Smooth muscle cell (in vitro differentiated cells): ENCODE data around the gene RAD51B. TPM values are rescaled to one million over a fixed set of nuclear protein-coding genes. Genes with fewer than 3 reads are reported as not detected.

Experiments used
- DNase-seq: peaks from one replicate; lab custom pipeline; 2025; ENCODE audit not compliant: unreplicated experiment; lab: John Stamatoyannopoulos, UW
- H2AFZ ChIP-seq: fragments of 200-600 bp; sonication (generic); 2 replicates; pipeline ENCODE4 v1.6.0; 2016; ENCODE audit warnings: antibody characterized with exemption, low read depth, mild to moderate bottlenecking
- H3F3A ChIP-seq: fragments of 200-600 bp; sonication (generic); 2 replicates; pipeline ENCODE4 v1.6.0; 2017; ENCODE audit warnings: antibody characterized with exemption, low read depth
- H3K27ac ChIP-seq: fragments of 200-600 bp; sonication (generic); 2 replicates; pipeline ENCODE4 v1.5.1; 2016; ENCODE audit warnings: low read depth, mild to moderate bottlenecking
- H3K27me3 ChIP-seq: fragments of 200-600 bp; sonication (generic); 2 replicates; pipeline ENCODE4 v1.6.1; 2016; ENCODE audit warnings: low read depth, mild to moderate bottlenecking
- H3K36me3 ChIP-seq: fragments of 200-600 bp; sonication (generic); 2 replicates; pipeline ENCODE4 v1.5.1; 2016; ENCODE audit warnings: low read depth
- H3K4me1 ChIP-seq: fragments of 200-600 bp; sonication (generic); 2 replicates; pipeline ENCODE4 v1.5.1; 2016; ENCODE audit warnings: low read depth
- H3K4me2 ChIP-seq: fragments of 200-600 bp; sonication (generic); 2 replicates; pipeline ENCODE4 v1.6.0; 2016; ENCODE audit warnings: mild to moderate bottlenecking
- H3K4me3 ChIP-seq: fragments of 200-600 bp; sonication (generic); 2 replicates; pipeline ENCODE4 v1.5.1; 2016; ENCODE audit warnings: mild to moderate bottlenecking
- H3K79me2 ChIP-seq: fragments of 200-600 bp; sonication (generic); 2 replicates; pipeline ENCODE4 v1.6.0; 2016; ENCODE audit warnings: low read depth, mild to moderate bottlenecking
- H3K9ac ChIP-seq: fragments of 200-600 bp; sonication (generic); 2 replicates; pipeline ENCODE4 v1.6.0; 2016; ENCODE audit warnings: low read depth
- H3K9me3 ChIP-seq: fragments of 200-600 bp; sonication (generic); replicated peaks from 2 replicates; pipeline ENCODE4 v1.5.1; 2016; ENCODE audit warnings: low read depth
- H4K20me1 ChIP-seq: fragments of 200-600 bp; sonication (generic); 2 replicates; pipeline ENCODE4 v1.6.0; 2016; ENCODE audit warnings: low read depth
- CTCF ChIP-seq: fragments of 200-600 bp; sonication (generic); IDR thresholded peaks from 2 replicates; pipeline ENCODE4 v1.5.1; 2017; ENCODE audit warnings: borderline replicate concordance, mild to moderate bottlenecking, antibody characterized with exemption; ENCODE audit not compliant: insufficient read depth, poor library complexity, severe bottlenecking
- WGBS: methylation state at CpG from one replicate; pipeline ENCODE4 v1.1.7; 2016; ENCODE audit warnings: low lambda C conversion rate; 5-methylcytosine and 5-hydroxymethylcytosine counted together
- polyA plus RNA-seq: library from polyadenylated mRNA; unstranded; fragments of >200 nt; fragmentation: Nextera tagmentation; extraction: Ambion mirVana; gene quantifications from 2 replicates; pipeline ENCODE4 v1.2.1, GENCODE V29; 2016
- total RNA-seq: library from RNA; depleted of rRNA; stranded (reverse); fragments of >200 nt; gene quantifications from 2 replicates; pipeline ENCODE4 v1.2.3, GENCODE V29; 2014

The RAD51B gene
- total and polyA plus RNA-seq, 2 experiments from 2014 or later = 4.6 to 5.3 TPM

- H3K4me3 ChIP-seq = no peak overlapping the region
- peaks cover 9% of the 10 kb centered on the region for H3F3A ChIP-seq
- H3K27me3 ChIP-seq = no peaks in the 10 kb centered on the region
- H3K9ac ChIP-seq = no peak overlapping the region
- TF ChIP-seq CTCF = no peak
- 90% methylated on average over 4 of the region's 4 CpGs for WGBS
- no peak overlapping the region for H3K27ac ChIP-seq
- DNase-seq = no peak
- no peaks in the 10 kb centered on the region for H3K79me2 ChIP-seq
- H3K4me2 ChIP-seq = no peak overlapping the region
- no peak overlapping the region for H2AFZ ChIP-seq
- no peaks in the 10 kb centered on the region for H4K20me1 ChIP-seq
- peaks cover 23% of the 10 kb centered on the region for H3K4me1 ChIP-seq
- no peaks in the 10 kb centered on the region for H3K36me3 ChIP-seq
- no peaks in the 10 kb centered on the region for H3K9me3 ChIP-seq
These were observed 486.8 kb downstream of the RAD51B start for GRCh38 chr14:68306265-68306933.

GRCh38 chr14:68306934-68307789, 487.6 kb downstream of the RAD51B start:
- Histone ChIP-seq H3K4me2 (peak overlapping the region; percentile 41), H3K36me3 (no peaks in the 10 kb centered on the region), H3K4me3 (no peak overlapping the region), H2AFZ (peak overlapping the region; percentile 57), H3K27me3 (no peaks in the 10 kb centered on the region), H3K9me3 (no peaks in the 10 kb centered on the region), H3K4me1 (peaks cover 23% of the 10 kb centered on the region), H3K27ac (peak overlapping the region; percentile 64), H3K79me2 (no peaks in the 10 kb centered on the region), H3F3A (peaks cover 9% of the 10 kb centered on the region), H3K9ac (no peak overlapping the region), H4K20me1 (no peaks in the 10 kb centered on the region)
- 77% methylated on average over 8 of the region's 8 CpGs for WGBS
- TF ChIP-seq CTCF = no peak
- no peak for DNase-seq

GRCh38 chr14:68307790-68308168, 488.2 kb downstream of the RAD51B start:
- no peak for DNase-seq
- TF ChIP-seq CTCF = no peak
- H3K4me3 ChIP-seq = no peak overlapping the region
- peaks cover 9% of the 10 kb centered on the region for H3F3A ChIP-seq
- no peaks in the 10 kb centered on the region for H3K79me2 ChIP-seq
- H3K9me3 ChIP-seq = no peaks in the 10 kb centered on the region
- H3K4me1 ChIP-seq = peaks cover 24% of the 10 kb centered on the region
- H2AFZ ChIP-seq = peak overlapping the region; percentile 57
- H3K27me3 ChIP-seq = no peaks in the 10 kb centered on the region
- H3K4me2 ChIP-seq = peak overlapping the region; percentile 41
- H3K27ac ChIP-seq = peak overlapping the region; percentile 64
- H4K20me1 ChIP-seq = no peaks in the 10 kb centered on the region
- H3K36me3 ChIP-seq = no peaks in the 10 kb centered on the region
- H3K9ac ChIP-seq = no peak overlapping the region
- WGBS = 47% methylated on average over 4 of the region's 4 CpGs
